NCI-H146 treated with DMSO at 0.1 percent for 48 hours (cell line): ENCODE measurements around the gene ZBTB39.
A peak's percentile ranks its signal among the peaks of the same experiment; 100 is the strongest.
"Not testable (repeated sequence)": the region's sequence is repeated elsewhere in the genome, so short reads cannot be mapped to it uniquely, and the experiment has no call there.

Experiments used
- DNase-seq: peaks from one replicate; lab custom pipeline; 2025; ENCODE audit not compliant: unreplicated experiment; lab: John Stamatoyannopoulos, UW

Gene ZBTB39

GRCh38 chr12:57005980-57006808 is at the start of gene ZBTB39:
Gene ZBTB39 (minus strand): TSS chr12:57006546. CDS start chr12:57004917, 1,629 bp downstream.
- peak; percentile 33 for DNase-seq

GRCh38 chr12:57055824-57056223 is 49.5 kb upstream of the ZBTB39 start:
- DNase-seq = no peak

- not testable (repeated sequence) for DNase-seq
Observed at GRCh38 chr12:57053901-57054300, 47.6 kb upstream of the ZBTB39 start.

- not testable (repeated sequence) for DNase-seq
Observed at GRCh38 chr12:57053146-57053545, 46.8 kb upstream of the ZBTB39 start.

- DNase-seq = no peak
Observed at GRCh38 chr12:57051011-57051410, 44.7 kb upstream of the ZBTB39 start.

- DNase-seq = no peak
Observed at GRCh38 chr12:57049890-57050289, 43.5 kb upstream of the ZBTB39 start, which contains the start of gene MYO1A. Gene MYO1A (minus strand): TSS chr12:57050129. CDS start chr12:57048323, 1,806 bp downstream.

GRCh38 chr12:57049119-57049446 is 42.7 kb upstream of the ZBTB39 start:
- no peak for DNase-seq

- DNase-seq = no peak
Observed at GRCh38 chr12:57048423-57049118, 42.2 kb upstream of the ZBTB39 start.

GRCh38 chr12:57047981-57048380 is 41.6 kb upstream of the ZBTB39 start:
- no peak for DNase-seq

GRCh38 chr12:57046947-57047890 is 40.9 kb upstream of the ZBTB39 start:
- DNase-seq = no peak

GRCh38 chr12:57046086-57046791 is 39.9 kb upstream of the ZBTB39 start:
- DNase-seq = no peak

- no peak for DNase-seq
Observed at GRCh38 chr12:57044889-57045288, 38.5 kb upstream of the ZBTB39 start.

- no peak for DNase-seq
Observed at GRCh38 chr12:57044468-57044867, 38.1 kb upstream of the ZBTB39 start.

GRCh38 chr12:57042695-57043094 is 36.3 kb upstream of the ZBTB39 start:
- DNase-seq = no peak

GRCh38 chr12:57040750-57041149 is 34.4 kb upstream of the ZBTB39 start:
- no peak for DNase-seq

GRCh38 chr12:57040211-57040610 is 33.9 kb upstream of the ZBTB39 start:
- no peak for DNase-seq

- no peak for DNase-seq
Observed at GRCh38 chr12:57039016-57039798, 32.9 kb upstream of the ZBTB39 start.

GRCh38 chr12:57037264-57037663 is 30.9 kb upstream of the ZBTB39 start:
- DNase-seq = no peak

GRCh38 chr12:57033431-57033830 is 27.1 kb upstream of the ZBTB39 start:
- DNase-seq = no peak

GRCh38 chr12:57031789-57032188 is 25.4 kb upstream of the ZBTB39 start:
- DNase-seq = no peak
